K562 (cell line): Measurements from ENCODE around the gene HDAC3. TPM values are rescaled to one million over a fixed set of nuclear protein-coding genes. Genes with fewer than 3 reads are reported as not detected.
A peak's percentile ranks its signal among the peaks of the same experiment; 100 is the strongest.

Experiments used
- CC2D1A ChIP-seq: fragments of 450-650 bp; IDR thresholded peaks from 2 replicates; pipeline ENCODE4 v1.6.1; 2017; ENCODE audit warnings: mild to moderate bottlenecking
- EGR1 ChIP-seq: fragments of 450-650 bp; conservative IDR thresholded peaks from 2 replicates; pipeline ENCODE4 v1.6.1; 2017; ENCODE audit warnings: mild to moderate bottlenecking
- ERF ChIP-seq: fragments of 450-650 bp; formaldehyde crosslinking; IDR thresholded peaks from 2 replicates; pipeline ENCODE4 v1.4.0; 2020; ENCODE audit warnings: mild to moderate bottlenecking, mixed read lengths
- EWSR1 ChIP-seq: fragments of 450-650 bp; IDR thresholded peaks from 2 replicates; pipeline ENCODE4 v1.6.1; 2018; ENCODE audit warnings: borderline replicate concordance, mild to moderate bottlenecking, low read depth, moderate library complexity; ENCODE audit not compliant: partially characterized antibody
- JUND ChIP-seq, 2 experiments: IDR thresholded peaks; 2 replicates in 1 of 2; 3 replicates in 1 of 2; pipeline ENCODE4 v1.6.1; 2011; ENCODE audit warnings: borderline replicate concordance in 2 of 2, low read depth in 2 of 2, low read length in 2 of 2, improper control_type of control experiment in 1 of 2, missing biosample characterization in 1 of 2, missing genetic modification characterization in 1 of 2, missing genetic modification reagents in 1 of 2
- KHSRP ChIP-seq: fragments of 450-650 bp; IDR thresholded peaks from 2 replicates; pipeline ENCODE4 v1.6.1; 2017
- KLF13 ChIP-seq: fragments of 450-650 bp; IDR thresholded peaks from 2 replicates; pipeline ENCODE4 v1.6.1; 2016; ENCODE audit warnings: missing genetic modification characterization, low read depth, mild to moderate bottlenecking, missing compliant biosample characterization, moderate library complexity, borderline replicate concordance
- LEF1 ChIP-seq: fragments of 450-650 bp; IDR thresholded peaks from 2 replicates; pipeline ENCODE4 v1.6.1; 2016; ENCODE audit warnings: mild to moderate bottlenecking
- MCM3 ChIP-seq: fragments of 450-650 bp; IDR thresholded peaks from 2 replicates; pipeline ENCODE4 v1.6.1; 2016
- NFATC3 ChIP-seq: fragments of 450-650 bp; IDR thresholded peaks from 2 replicates; pipeline ENCODE4 v1.6.1; 2017; ENCODE audit warnings: mild to moderate bottlenecking
- NR3C1 ChIP-seq: sonication (generic); formaldehyde crosslinking; IDR thresholded peaks from 2 replicates; pipeline ENCODE4 v1.8.1; 2022; ENCODE audit warnings: missing genetic modification reagents
- RHOXF2B ChIP-seq: fragments of 250-450 bp; sonication (Bioruptor Pico); conservative IDR thresholded peaks from 2 replicates; pipeline ENCODE4 v1.5.1; 2021
- RNF2 ChIP-seq: sonication (generic); IDR thresholded peaks from 2 replicates; pipeline ENCODE4 v1.6.1; 2016
- SIN3A ChIP-seq, 2 experiments: fragments of 150-350 bp in 1 of 2; IDR thresholded peaks; 2 replicates each; pipeline ENCODE4 v1.6.1; 2011 to 2016; ENCODE audit warnings: borderline replicate concordance in 2 of 2, low read depth in 2 of 2, low read length in 2 of 2, mild to moderate bottlenecking in 2 of 2, moderate library complexity in 2 of 2; ENCODE audit not compliant: control insufficient read depth in 1 of 2
- SMC3 ChIP-seq: conservative IDR thresholded peaks from 2 replicates; pipeline ENCODE4 v1.6.1; 2011; ENCODE audit warnings: low read depth, low read length, improper control_type of control experiment; ENCODE audit not compliant: insufficient read depth
- STAT5A ChIP-seq: IDR thresholded peaks from 2 replicates; pipeline ENCODE4 v1.6.1; 2012; ENCODE audit warnings: low read length, inconsistent platforms, borderline replicate concordance
- ZNF282 ChIP-seq: sonication (generic); formaldehyde crosslinking; IDR thresholded peaks from 2 replicates; pipeline ENCODE4 v1.8.1; 2023; ENCODE audit warnings: missing genetic modification reagents
- ZNF347 ChIP-seq: fragments of 450-650 bp; formaldehyde crosslinking; IDR thresholded peaks from 2 replicates; pipeline ENCODE4 v1.4.0; 2020; ENCODE audit warnings: low read depth, mild to moderate bottlenecking, moderate library complexity
- ZNF79 ChIP-seq: fragments of 250-450 bp; sonication (Bioruptor Pico); IDR thresholded peaks from 2 replicates; pipeline ENCODE4 v1.4.0; 2020; ENCODE audit warnings: low read depth, mild to moderate bottlenecking, moderate library complexity
- polyA plus RNA-seq, 8 experiments: library from polyadenylated mRNA; depleted of rRNA in 4 of 8; stranded (reverse) in 5 of 8; unstranded in 3 of 8; fragments of >200 nt; fragmentation: Nextera tagmentation in 2 of 8; fragmentation: Illumina TruSeq in 1 of 8; extraction: Ambion mirVana in 2 of 8; extraction: Trizol in 1 of 8; gene quantifications; 2 replicates each; pipeline versions ENCODE4 v1.2.1 to v1.2.3, GENCODE V29; 2011 to 2014; ENCODE audit warnings: inconsistent platforms in 1 of 8, missing spikeins in 1 of 8
- total RNA-seq, 7 experiments: library from RNA; depleted of rRNA in 6 of 7; stranded (reverse); fragments of >200 nt in 6 of 7; fragmentation: Illumina TruSeq in 2 of 7; extraction: Trizol in 2 of 7; gene quantifications; 2 replicates each; pipeline versions ENCODE4 v1.2.1 to v1.2.3, GENCODE V29; 2011 to 2021; ENCODE audit warnings: low replicate concordance in 1 of 7
- TF ChIP-seq, protein P1 (sequence below), 2 experiments: fragments of 450-650 bp in 1 of 2; sonication (generic) in 1 of 2; formaldehyde crosslinking in 1 of 2; IDR thresholded peaks in 1 of 2; conservative IDR thresholded peaks in 1 of 2; 2 replicates each; pipeline versions ENCODE4 v1.6.1 to v1.8.1; 2016 to 2023; ENCODE audit warnings: mild to moderate bottlenecking in 2 of 2, moderate library complexity in 2 of 2, inconsistent platforms in 1 of 2, missing genetic modification reagents in 1 of 2
- TF ChIP-seq, protein P2 (sequence below): fragments of 250-450 bp; sonication (Bioruptor Pico); IDR thresholded peaks from 2 replicates; pipeline ENCODE4 v1.4.0; 2020
- TF ChIP-seq, protein P3 (sequence below): sonication (generic); IDR thresholded peaks from 2 replicates; pipeline ENCODE4 v1.6.1; 2016

Gene HDAC3
- total and polyA plus RNA-seq, 9 of the 15 experiments (the other 6 are each of a cell fraction or from before 2014, with no cell fraction given): 89.7 to 191 (median 119) TPM

DNA sequence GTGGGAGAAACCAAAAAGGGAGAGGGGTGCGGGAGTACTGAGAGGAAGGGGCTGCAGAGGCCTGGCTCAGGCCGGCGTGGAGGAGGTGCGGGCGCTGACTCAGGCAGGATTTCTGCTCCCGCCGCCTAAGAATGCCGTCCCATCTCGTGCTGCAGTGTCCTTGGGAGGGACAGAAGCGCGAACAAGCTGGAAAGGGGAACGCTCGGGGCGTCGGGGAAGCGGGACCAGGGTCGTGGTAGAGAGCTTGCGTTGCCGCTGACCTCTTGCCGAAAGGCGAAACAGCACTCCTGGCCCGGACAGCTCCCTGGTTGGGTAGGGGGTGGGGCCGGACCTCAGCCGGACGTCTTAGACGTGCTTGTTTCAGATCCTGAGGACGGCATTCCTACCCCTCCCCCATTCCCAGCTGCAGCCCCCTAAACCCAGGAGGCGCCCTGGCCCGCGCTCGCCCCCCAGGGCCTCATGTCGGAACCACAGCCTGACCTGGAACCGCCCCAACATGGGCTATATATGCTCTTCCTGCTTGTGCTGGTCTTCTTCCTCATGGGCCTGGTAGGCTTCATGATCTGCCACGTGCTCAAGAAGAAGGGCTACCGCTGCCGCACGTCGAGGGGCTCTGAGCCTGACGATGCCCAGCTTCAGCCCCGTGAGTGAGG, 1.2 kb upstream of the HDAC3 start (continued):
- TF ChIP-seq EWSR1 (no peak), NR3C1 (CRISPR knock-in tag) (peak; percentile 89), SIN3A (IDR thresholded peaks at IDR 0.05; ENCODE audit: borderline replicate concordance in 2 of 2, control insufficient read depth in 1 of 2, low read depth in 2 of 2, low read length in 2 of 2) (peak; percentile 81 to 99; a peak in 3 of 4 replicates), MCM3 (no peak), SMC3 (no peak), CC2D1A (peak; percentile 29; the same call in 1 of the 2 replicates), STAT5A (no peak), LEF1 (0 out of 2 replicates have a peak, but pooled peaks have one; percentile 27), ZNF79 (no peak), ERF (CRISPR knock-in tag) (no peak), NFATC3 (no peak), KLF13 (tag) (no peak), EGR1 (no peak), RNF2 (no peak), RHOXF2B (CRISPR knock-in tag) (no peak), JUND (IDR thresholded peaks at IDR 0.05; ENCODE audit: borderline replicate concordance, low read depth, low read length) (no peak), JUND (tag; IDR thresholded peaks at IDR 0.05; ENCODE audit: borderline replicate concordance, low read depth, low read length) (no peak), ZNF347 (CRISPR knock-in tag) (no peak), ZNF282 (CRISPR knock-in tag) (peak; percentile 82; the same call in 1 of the 2 replicates), KHSRP (no peak)
- TF ChIP-seq, protein P1, sequence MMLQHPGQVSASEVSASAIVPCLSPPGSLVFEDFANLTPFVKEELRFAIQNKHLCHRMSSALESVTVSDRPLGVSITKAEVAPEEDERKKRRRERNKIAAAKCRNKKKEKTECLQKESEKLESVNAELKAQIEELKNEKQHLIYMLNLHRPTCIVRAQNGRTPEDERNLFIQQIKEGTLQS (IDR thresholded peaks at IDR 0.05): no peak
- TF ChIP-seq, protein P1 (CRISPR knock-in tag; conservative IDR thresholded peaks at IDR 0.05): no peak
- TF ChIP-seq, protein P2, sequence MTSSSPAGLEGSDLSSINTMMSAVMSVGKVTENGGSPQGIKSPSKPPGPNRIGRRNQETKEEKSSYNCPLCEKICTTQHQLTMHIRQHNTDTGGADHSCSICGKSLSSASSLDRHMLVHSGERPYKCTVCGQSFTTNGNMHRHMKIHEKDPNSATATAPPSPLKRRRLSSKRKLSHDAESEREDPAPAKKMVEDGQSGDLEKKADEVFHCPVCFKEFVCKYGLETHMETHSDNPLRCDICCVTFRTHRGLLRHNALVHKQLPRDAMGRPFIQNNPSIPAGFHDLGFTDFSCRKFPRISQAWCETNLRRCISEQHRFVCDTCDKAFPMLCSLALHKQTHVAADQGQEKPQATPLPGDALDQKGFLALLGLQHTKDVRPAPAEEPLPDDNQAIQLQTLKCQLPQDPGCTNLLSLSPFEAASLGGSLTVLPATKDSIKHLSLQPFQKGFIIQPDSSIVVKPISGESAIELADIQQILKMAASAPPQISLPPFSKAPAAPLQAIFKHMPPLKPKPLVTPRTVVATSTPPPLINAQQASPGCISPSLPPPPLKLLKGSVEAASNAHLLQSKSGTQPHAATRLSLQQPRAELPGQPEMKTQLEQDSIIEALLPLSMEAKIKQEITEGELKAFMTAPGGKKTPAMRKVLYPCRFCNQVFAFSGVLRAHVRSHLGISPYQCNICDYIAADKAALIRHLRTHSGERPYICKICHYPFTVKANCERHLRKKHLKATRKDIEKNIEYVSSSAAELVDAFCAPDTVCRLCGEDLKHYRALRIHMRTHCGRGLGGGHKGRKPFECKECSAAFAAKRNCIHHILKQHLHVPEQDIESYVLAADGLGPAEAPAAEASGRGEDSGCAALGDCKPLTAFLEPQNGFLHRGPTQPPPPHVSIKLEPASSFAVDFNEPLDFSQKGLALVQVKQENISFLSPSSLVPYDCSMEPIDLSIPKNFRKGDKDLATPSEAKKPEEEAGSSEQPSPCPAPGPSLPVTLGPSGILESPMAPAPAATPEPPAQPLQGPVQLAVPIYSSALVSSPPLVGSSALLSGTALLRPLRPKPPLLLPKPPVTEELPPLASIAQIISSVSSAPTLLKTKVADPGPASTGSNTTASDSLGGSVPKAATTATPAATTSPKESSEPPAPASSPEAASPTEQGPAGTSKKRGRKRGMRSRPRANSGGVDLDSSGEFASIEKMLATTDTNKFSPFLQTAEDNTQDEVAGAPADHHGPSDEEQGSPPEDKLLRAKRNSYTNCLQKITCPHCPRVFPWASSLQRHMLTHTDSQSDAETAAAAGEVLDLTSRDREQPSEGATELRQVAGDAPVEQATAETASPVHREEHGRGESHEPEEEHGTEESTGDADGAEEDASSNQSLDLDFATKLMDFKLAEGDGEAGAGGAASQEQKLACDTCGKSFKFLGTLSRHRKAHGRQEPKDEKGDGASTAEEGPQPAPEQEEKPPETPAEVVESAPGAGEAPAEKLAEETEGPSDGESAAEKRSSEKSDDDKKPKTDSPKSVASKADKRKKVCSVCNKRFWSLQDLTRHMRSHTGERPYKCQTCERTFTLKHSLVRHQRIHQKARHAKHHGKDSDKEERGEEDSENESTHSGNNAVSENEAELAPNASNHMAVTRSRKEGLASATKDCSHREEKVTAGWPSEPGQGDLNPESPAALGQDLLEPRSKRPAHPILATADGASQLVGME (CRISPR knock-in tag): no peak
- TF ChIP-seq, protein P3, sequence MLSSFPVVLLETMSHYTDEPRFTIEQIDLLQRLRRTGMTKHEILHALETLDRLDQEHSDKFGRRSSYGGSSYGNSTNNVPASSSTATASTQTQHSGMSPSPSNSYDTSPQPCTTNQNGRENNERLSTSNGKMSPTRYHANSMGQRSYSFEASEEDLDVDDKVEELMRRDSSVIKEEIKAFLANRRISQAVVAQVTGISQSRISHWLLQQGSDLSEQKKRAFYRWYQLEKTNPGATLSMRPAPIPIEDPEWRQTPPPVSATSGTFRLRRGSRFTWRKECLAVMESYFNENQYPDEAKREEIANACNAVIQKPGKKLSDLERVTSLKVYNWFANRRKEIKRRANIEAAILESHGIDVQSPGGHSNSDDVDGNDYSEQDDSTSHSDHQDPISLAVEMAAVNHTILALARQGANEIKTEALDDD: no peak
